HepG2 (cell line): Measurements from ENCODE around the gene ANK3. TPM values are rescaled to one million over a fixed set of nuclear protein-coding genes. Genes with fewer than 3 reads are reported as not detected.

ENCODE experiments used
- ATAC-seq: fragments of 200-7000 bp; cut with Tn5 transposase; 3 replicates; pipeline ENCODE4 v1.9.1; 2020; ENCODE audit warnings: mild to moderate bottlenecking, moderate library complexity
- BruUV-seq: library from RNA; stranded (reverse); fragments of 400-500 nt; replicated peaks from 2 replicates; lab custom pipeline; 2021; lab: Mats Ljungman, UMichigan
- CTCF ChIA-PET: fragments of 300-600 bp; formaldehyde crosslinking; extraction: SDS; loops from one replicate; lab custom pipeline; 2021; ENCODE audit warnings: low total read pairs, inconsistent platforms, low intra/inter-chr PET ratio; lab: Yijun Ruan, JAX
- POLR2A ChIA-PET: fragments of 350-600 bp; sonication (Branson Sonifier 250); formaldehyde crosslinking; loops from one replicate; lab custom pipeline; 2020; ENCODE audit warnings: antibody characterized with exemption, inconsistent platforms; lab: Yijun Ruan, JAX
- DNase-seq: peaks from one replicate; pipeline ENCODE4 v3.0.0-alpha.2; 2015; ENCODE audit warnings: low spot score
- FAIRE-seq: peaks from 3 replicates; lab custom pipeline; 2011; peaks lifted over from hg19 to GRCh38; lab: Jason Lieb, UNC
- H2AFZ ChIP-seq: one replicate; pipeline ENCODE4 v1.6.1; 2011; ENCODE audit warnings: low read length, inconsistent platforms
- H3K27ac ChIP-seq: fragments of 300-600 bp; 3 replicates; pipeline ENCODE4 v1.8.0; 2011; ENCODE audit warnings: mixed run types, mild to moderate bottlenecking, mixed read lengths, low read length, inconsistent platforms; ENCODE audit not compliant: insufficient read depth; ENCODE audit errors: extremely low read length
- H3K27me3 ChIP-seq, 2 experiments: fragments of 200-600 bp in 1 of 2; 2 replicates in 1 of 2; 3 replicates in 1 of 2; pipeline versions ENCODE4 v1.6.0 to v1.8.0; 2011; ENCODE audit warnings: low read length in 2 of 2, mild to moderate bottlenecking in 2 of 2, moderate library complexity in 2 of 2, inconsistent platforms in 1 of 2; ENCODE audit not compliant: insufficient read depth in 2 of 2, control insufficient read depth in 1 of 2
- H3K36me3 ChIP-seq, 2 experiments: fragments of 200-600 bp in 1 of 2; replicated peaks in 1 of 2; 2 replicates in 1 of 2; 3 replicates in 1 of 2; pipeline versions ENCODE4 v1.5.1 to v1.8.0; 2011; ENCODE audit warnings: low read length in 2 of 2, inconsistent platforms in 1 of 2; ENCODE audit not compliant: insufficient read depth in 2 of 2, control insufficient read depth in 1 of 2
- H3K4me1 ChIP-seq: 2 replicates; pipeline ENCODE4 v1.5.1; 2012; ENCODE audit warnings: low read length, inconsistent platforms; ENCODE audit not compliant: insufficient read depth
- H3K4me2 ChIP-seq: 2 replicates; pipeline ENCODE4 v1.6.0; 2011; ENCODE audit warnings: low read depth, low read length, inconsistent platforms
- H3K4me3 ChIP-seq, 3 experiments: fragments of 200-600 bp in 1 of 3; sonication (generic), shearing (Covaris generic) in 1 of 3; replicated peaks in 1 of 3; 2 replicates each; pipeline ENCODE4 v1.5.1; 2011 to 2016; ENCODE audit warnings: low read length in 3 of 3, inconsistent platforms in 2 of 3, low read depth in 2 of 3, mild to moderate bottlenecking in 2 of 3, control low read depth in 1 of 3, mixed read lengths in 1 of 3; ENCODE audit not compliant: insufficient read depth in 1 of 3
- H3K79me2 ChIP-seq: one replicate; pipeline ENCODE4 v1.6.1; 2011; ENCODE audit warnings: low read length, inconsistent platforms; ENCODE audit not compliant: insufficient read depth
- H3K9ac ChIP-seq: 2 replicates; pipeline ENCODE4 v1.6.0; 2011; ENCODE audit warnings: mild to moderate bottlenecking, low read depth, low read length, inconsistent platforms; ENCODE audit not compliant: insufficient read depth
- H3K9me3 ChIP-seq: 2 replicates; pipeline ENCODE4 v1.5.1; 2012; ENCODE audit warnings: mild to moderate bottlenecking, low read length
- H4K20me1 ChIP-seq: 2 replicates; pipeline ENCODE4 v1.6.0; 2011; ENCODE audit warnings: inconsistent platforms, mild to moderate bottlenecking, low read length, moderate library complexity; ENCODE audit not compliant: insufficient read depth
- KDM3A ChIP-seq: IDR thresholded peaks from 2 replicates; pipeline ENCODE4 v1.6.1; 2018; ENCODE audit warnings: low read depth, missing compliant biosample characterization
- KDM5A ChIP-seq: fragments of 200-600 bp; sonication (generic); IDR thresholded peaks from 2 replicates; pipeline ENCODE4 v1.7.0; 2018; ENCODE audit warnings: antibody characterized with exemption, mild to moderate bottlenecking, low read length, borderline replicate concordance
- KMT2A ChIP-seq: sonication (generic); formaldehyde crosslinking; IDR thresholded peaks from 2 replicates; pipeline ENCODE4 v1.4.0; 2020; ENCODE audit warnings: missing genetic modification reagents
- NFE2L2 ChIP-seq: fragments of 150-350 bp; IDR thresholded peaks from 2 replicates; pipeline ENCODE4 v1.6.1; 2014; ENCODE audit warnings: low read length
- ZFP36L2 ChIP-seq: sonication (generic); formaldehyde crosslinking; IDR thresholded peaks from 2 replicates; pipeline ENCODE4 v1.4.0; 2020; ENCODE audit warnings: missing genetic modification reagents
- ZNF781 ChIP-seq: sonication (generic); formaldehyde crosslinking; IDR thresholded peaks from 2 replicates; pipeline ENCODE4 v1.5.1; 2020; ENCODE audit warnings: borderline replicate concordance, mild to moderate bottlenecking, missing genetic modification reagents; ENCODE audit errors: not compliant biosample characterization
- WGBS: methylation state at CpG from one replicate; pipeline ENCODE4 v1.1.6; 2017; ENCODE audit warnings: low lambda C conversion rate; 5-methylcytosine and 5-hydroxymethylcytosine counted together
- in situ Hi-C: cut with HindIII; loops from 2 replicates; pipeline ENCODE4 v1.10.0; 2017; ENCODE audit warnings: low pct_unique_long_range_greater_than_20kb; ENCODE audit not compliant: extremely low pct_ligation_motif_present
- intact Hi-C: fragments of 100-400 bp; cut with micrococcal nuclease; formaldehyde crosslinking; loops from one replicate; pipeline ENCODE4 v1.10.0; 2022; ENCODE audit not compliant: unreplicated experiment
- polyA plus RNA-seq, 8 experiments: library from polyadenylated mRNA; depleted of rRNA in 3 of 8; stranded (reverse) in 7 of 8; unstranded in 1 of 8; fragments of >200 nt; fragmentation: Illumina TruSeq in 4 of 8; extraction: Trizol in 4 of 8; gene quantifications; 2 replicates each; pipeline versions ENCODE4 v1.2.1 to v1.2.3, GENCODE V29; 2011 to 2016; ENCODE audit warnings: low read depth in 4 of 8, missing spikeins in 1 of 8, mixed read lengths in 1 of 8; ENCODE audit not compliant: insufficient read depth in 1 of 8
- total RNA-seq, 5 experiments: library from RNA; depleted of rRNA; stranded (reverse); fragments of >200 nt; fragmentation: Illumina TruSeq; extraction: Trizol; gene quantifications; 2 replicates each; pipeline ENCODE4 v1.2.3, GENCODE V29; 2016; ENCODE audit warnings: low read depth in 1 of 5

ANK3 gene
- total and polyA plus RNA-seq, 2 of the 13 experiments (the other 11 are each of a cell fraction or from before 2014, with no cell fraction given) = not detected

GRCh38 chr10:60134548-60134947, 255.1 kb downstream of the ANK3 start:
- Histone ChIP-seq H3K27ac (no peak overlapping the region), H3K4me1 (no peaks in the 10 kb centered on the region), H3K9me3 (no peaks in the 10 kb centered on the region), H3K36me3 (no peaks in the 10 kb centered on the region), H3K4me3 (no peak overlapping the region), H4K20me1 (no peaks in the 10 kb centered on the region), H2AFZ (no peak overlapping the region), H3K79me2 (no peaks in the 10 kb centered on the region), H3K4me2 (no peak overlapping the region), H3K27me3 (no peaks in the 10 kb centered on the region), H3K9ac (no peak overlapping the region)
- FAIRE-seq (no peak), ATAC-seq (no peak), DNase-seq (no peak)
- WGBS = 94% methylated on average over 1 of the region's 1 CpG
- in situ Hi-C loops (no loop called here), intact Hi-C loops (no loop called here)
- CTCF ChIA-PET = no interaction called here
- TF ChIP-seq KDM5A = no peak
- no peak for TF ChIP-seq ZFP36L2 (CRISPR knock-in tag)
- TF ChIP-seq KDM3A (CRISPR knock-in tag) = no peak
- no peak for TF ChIP-seq KMT2A
- POLR2A ChIA-PET = no interaction called here
- no TSS peak for BruUV-seq

DNA sequence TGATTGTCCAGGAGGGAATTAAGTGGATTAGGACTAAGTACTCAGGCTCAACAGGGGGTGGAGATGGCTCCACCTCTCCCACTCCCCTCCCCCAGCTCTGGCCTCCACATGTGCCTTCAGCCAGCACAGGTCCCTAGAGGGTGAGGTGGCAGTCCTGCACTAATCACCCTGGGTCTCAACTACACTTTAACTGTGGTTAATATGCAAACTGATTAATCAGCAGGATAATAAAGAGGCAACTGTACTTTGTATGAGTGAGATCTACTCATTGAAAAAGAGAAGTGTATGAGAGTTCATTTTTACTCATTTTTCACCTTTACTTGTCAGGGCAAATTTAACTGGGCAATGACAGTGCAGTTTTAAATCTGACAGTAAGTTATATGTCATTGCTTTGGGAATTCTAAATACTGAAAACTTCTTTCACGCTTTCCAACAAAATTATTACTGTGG, 259.5 kb downstream of the ANK3 start:
- 22% methylated on average over 1 of the region's 1 CpG for WGBS
- ChIA-PET CTCF (no interaction called here), POLR2A (no interaction called here)
- H3K79me2 ChIP-seq = no peaks in the 10 kb centered on the region
- intact Hi-C loops (no loop called here), in situ Hi-C loops (no loop called here)
- ATAC-seq = no peak
- no peak for DNase-seq
- BruUV-seq = no TSS peak
- H2AFZ ChIP-seq = no peak overlapping the region
- no peak for TF ChIP-seq ZNF781 (CRISPR knock-in tag)
- TF ChIP-seq NFE2L2 = 0 out of 2 replicates have a peak, but pooled peaks have one; percentile 15
- no peak overlapping the region for H3K27ac ChIP-seq
- H3K4me2 ChIP-seq = no peak overlapping the region
- no peaks in the 10 kb centered on the region for H3K9me3 ChIP-seq
- no peaks in the 10 kb centered on the region for H3K36me3 ChIP-seq
- H3K4me1 ChIP-seq = no peaks in the 10 kb centered on the region
- no peak for FAIRE-seq
- H3K27me3 ChIP-seq = no peaks in the 10 kb centered on the region
- H3K4me3 ChIP-seq = no peak overlapping the region
- H3K9ac ChIP-seq = no peak overlapping the region
- no peaks in the 10 kb centered on the region for H4K20me1 ChIP-seq
